WERI-Rb-1 (cell line): ENCODE data around the gene BMP5.

ENCODE experiments used
- DNase-seq: peaks from one replicate; pipeline ENCODE4 v3.0.0-alpha.2; 2020
- H3K27ac ChIP-seq: fragments of 250-450 bp; sonication (Bioruptor Pico); 2 replicates; pipeline ENCODE4 v1.5.1; 2020; ENCODE audit warnings: mild to moderate bottlenecking, moderate library complexity
- H3K27me3 ChIP-seq: fragments of 250-450 bp; sonication (Bioruptor Pico); 2 replicates; pipeline ENCODE4 v1.5.1; 2021; ENCODE audit warnings: mild to moderate bottlenecking, low read depth, moderate library complexity; ENCODE audit not compliant: insufficient read depth, severe bottlenecking
- H3K36me3 ChIP-seq: fragments of 250-450 bp; sonication (Bioruptor Pico); 2 replicates; pipeline ENCODE4 v1.5.1; 2020; ENCODE audit warnings: mild to moderate bottlenecking, moderate library complexity
- H3K4me3 ChIP-seq: 2 replicates; pipeline ENCODE4 v1.5.1; 2011; ENCODE audit warnings: low read depth, mild to moderate bottlenecking, control low read depth, low read length
- H3K9me3 ChIP-seq: fragments of 250-450 bp; sonication (Bioruptor Pico); 2 replicates; pipeline ENCODE4 v1.5.1; 2021; ENCODE audit warnings: mild to moderate bottlenecking, moderate library complexity; ENCODE audit not compliant: severe bottlenecking
- CTCF ChIP-seq: IDR thresholded peaks from 2 replicates; pipeline ENCODE4 v1.5.1; 2011; ENCODE audit warnings: low read depth, mild to moderate bottlenecking, control low read depth, inconsistent platforms, low read length

Gene BMP5

GRCh38 chr6:55704421-55704820 lies 171.0 kb downstream of the BMP5 start:
- no peak for TF ChIP-seq CTCF
- Histone ChIP-seq H3K9me3 (no peaks in the 10 kb centered on the region), H3K27me3 (peaks cover 9% of the 10 kb centered on the region), H3K4me3 (no peak overlapping the region), H3K27ac (no peak overlapping the region), H3K36me3 (no peaks in the 10 kb centered on the region)
- DNase-seq, result no peak
